Caco-2 (cell line): ENCODE measurements around the gene ASH1L. TPM values are rescaled to one million over a fixed set of nuclear protein-coding genes. Genes with fewer than 3 reads are reported as not detected.
"Not testable (repeated sequence)": the region's sequence is repeated elsewhere in the genome, so short reads cannot be mapped to it uniquely, and the experiment has no call there.

Experiments
- BruUV-seq: library from RNA; stranded (reverse); fragments of 400-500 nt; replicated peaks from 2 replicates; lab custom pipeline; 2021; lab: Mats Ljungman, UMichigan
- CTCF ChIA-PET: fragments of 300-600 bp; sonication (Branson Sonifier 250); formaldehyde crosslinking; loops from one replicate; lab custom pipeline; 2022; ENCODE audit warnings: antibody characterized with exemption; lab: Charles Lee
- POLR2A ChIA-PET: fragments of 300-600 bp; sonication (Branson Sonifier 250); formaldehyde crosslinking; loops from one replicate; lab custom pipeline; 2022; ENCODE audit warnings: antibody characterized with exemption; lab: Charles Lee
- DNase-seq, 2 experiments: peaks; one replicate each; pipeline versions ENCODE4 v3.0.0 to v3.0.0-alpha.2; 2020 to 2022
- H3K27me3 ChIP-seq: replicated peaks from 2 replicates; pipeline ENCODE4 v1.6.0; 2011; ENCODE audit warnings: low read length; ENCODE audit not compliant: control insufficient read depth, insufficient read depth
- H3K36me3 ChIP-seq: 2 replicates; pipeline ENCODE4 v1.5.1; 2011; ENCODE audit warnings: low read length; ENCODE audit not compliant: control insufficient read depth, insufficient read depth
- H3K4me1 ChIP-seq: fragments of 250-450 bp; sonication (Bioruptor Pico); 2 replicates; pipeline ENCODE4 v1.5.1; 2020; ENCODE audit warnings: mild to moderate bottlenecking
- H3K4me3 ChIP-seq: 2 replicates; pipeline ENCODE4 v1.5.1; 2011; ENCODE audit warnings: low read depth, mild to moderate bottlenecking, control low read depth, low read length
- H3K9me3 ChIP-seq: fragments of 250-450 bp; sonication (Bioruptor Pico); 2 replicates; pipeline ENCODE4 v1.5.1; 2020; ENCODE audit warnings: mild to moderate bottlenecking, moderate library complexity
- H3K27ac Mint-ChIP-seq: one replicate; pipeline ENCODE4 v1.8.0; 2022; ENCODE audit warnings: mixed read lengths; ENCODE audit not compliant: unreplicated experiment
- H3K27me3 Mint-ChIP-seq: one replicate; pipeline ENCODE4 v1.8.0; 2022; ENCODE audit warnings: mixed read lengths; ENCODE audit not compliant: insufficient read depth, unreplicated experiment
- H3K36me3 Mint-ChIP-seq: one replicate; pipeline ENCODE4 v1.8.0; 2022; ENCODE audit warnings: mild to moderate bottlenecking, mixed read lengths; ENCODE audit not compliant: insufficient read depth, unreplicated experiment
- H3K4me1 Mint-ChIP-seq: one replicate; pipeline ENCODE4 v1.8.0; 2022; ENCODE audit warnings: low read depth, mixed read lengths; ENCODE audit not compliant: unreplicated experiment
- H3K4me3 Mint-ChIP-seq: one replicate; pipeline ENCODE4 v1.8.0; 2022; ENCODE audit warnings: mild to moderate bottlenecking, moderate library complexity, mixed read lengths; ENCODE audit not compliant: unreplicated experiment
- H3K9me3 Mint-ChIP-seq: one replicate; pipeline ENCODE4 v1.8.0; 2022; ENCODE audit warnings: mixed read lengths; ENCODE audit not compliant: unreplicated experiment
- CTCF ChIP-seq, 2 experiments: fragments of 200-600 bp in 1 of 2; IDR thresholded peaks; 1 replicate in 1 of 2; 2 replicates in 1 of 2; pipeline versions ENCODE4 v1.5.1 to v1.8.0; 2011 to 2022; ENCODE audit warnings: antibody characterized with exemption in 1 of 2, control low read depth in 1 of 2, inconsistent platforms in 1 of 2, low read depth in 1 of 2, low read length in 1 of 2, mild to moderate bottlenecking in 1 of 2, moderate library complexity in 1 of 2; ENCODE audit not compliant: insufficient read depth in 1 of 2, severe bottlenecking in 1 of 2, unreplicated experiment in 1 of 2
- intact Hi-C: fragments of 100-400 bp; cut with micrococcal nuclease; formaldehyde crosslinking; loops from one replicate; pipeline ENCODE4 v1.10.0; 2022; ENCODE audit not compliant: unreplicated experiment
- total RNA-seq: library from RNA; stranded (reverse); gene quantifications from 2 replicates; pipeline ENCODE4 v1.2.3, GENCODE V29; 2022

The ASH1L gene
- total RNA-seq, 1 experiment from 2014 or later = 39.4 TPM

GRCh38 chr1:155293086-155293749 lies 269.4 kb downstream of the ASH1L start:
- no peaks in the 10 kb centered on the region for H3K36me3 ChIP-seq
- no peak for DNase-seq
- no peak for TF ChIP-seq CTCF (IDR thresholded peaks at IDR 0.05; ENCODE audit: insufficient read depth in 1 of 2, low read depth in 1 of 2, low read length in 1 of 2, severe bottlenecking in 1 of 2, unreplicated experiment in 1 of 2)
- H3K27ac Mint-ChIP-seq = no peak overlapping the region
- H3K4me1 Mint-ChIP-seq = no peaks in the 10 kb centered on the region
- H3K27me3 Mint-ChIP-seq = no peaks in the 10 kb centered on the region
- H3K27me3 ChIP-seq = no peaks in the 10 kb centered on the region
- H3K4me3 ChIP-seq = no peak overlapping the region
- ChIA-PET POLR2A (no interaction called here), CTCF (interaction anchor here (0.6 to 1.4 kb wide), 2 partner anchors 86 to 1826 kb away, joined by 3 read pairs; no protein-coding TSS in a partner anchor)
- H3K4me1 ChIP-seq = no peaks in the 10 kb centered on the region
- intact Hi-C loops = no loop called here
- no peaks in the 10 kb centered on the region for H3K9me3 ChIP-seq
- no peak overlapping the region for H3K4me3 Mint-ChIP-seq
- no peaks in the 10 kb centered on the region for H3K9me3 Mint-ChIP-seq
- BruUV-seq = no TSS peak
- peaks cover 4% of the 10 kb centered on the region for H3K36me3 Mint-ChIP-seq

GRCh38 chr1:155291006-155291405 lies 271.6 kb downstream of the ASH1L start:
- H3K36me3 Mint-ChIP-seq, BruUV-seq, intact Hi-C loops, H3K36me3 ChIP-seq, H3K9me3 ChIP-seq, H3K4me3 ChIP-seq, H3K27ac Mint-ChIP-seq, CTCF ChIA-PET, DNase-seq, H3K4me1 Mint-ChIP-seq, H3K27me3 Mint-ChIP-seq, H3K9me3 Mint-ChIP-seq, H3K4me1 ChIP-seq, POLR2A ChIA-PET, H3K4me3 Mint-ChIP-seq, H3K27me3 ChIP-seq: not testable (repeated sequence)

- no TSS peak for BruUV-seq
- H3K9me3 ChIP-seq = no peaks in the 10 kb centered on the region
- H3K4me3 Mint-ChIP-seq = no peak overlapping the region
- H3K36me3 ChIP-seq = no peaks in the 10 kb centered on the region
- DNase-seq = no peak
- intact Hi-C loops = no loop called here
- H3K36me3 Mint-ChIP-seq = peaks cover 4% of the 10 kb centered on the region
- H3K4me1 ChIP-seq = peaks cover 4% of the 10 kb centered on the region; the same call in 1 of the 2 replicates
- H3K4me1 Mint-ChIP-seq = no peaks in the 10 kb centered on the region
- H3K4me3 ChIP-seq = no peak overlapping the region
- H3K27me3 Mint-ChIP-seq = no peaks in the 10 kb centered on the region
- H3K27me3 ChIP-seq = no peaks in the 10 kb centered on the region
- ChIA-PET CTCF (interaction anchor here (0.7 kb wide), 1 partner anchor 272 kb away, joined by 3 read pairs; no protein-coding TSS in a partner anchor), POLR2A (interaction anchor here (0.7 kb wide), 1 partner anchor 579 kb away, joined by 6 read pairs; no protein-coding TSS in a partner anchor)
- H3K9me3 Mint-ChIP-seq = no peaks in the 10 kb centered on the region
- TF ChIP-seq CTCF (IDR thresholded peaks at IDR 0.05; ENCODE audit: insufficient read depth in 1 of 2, low read depth in 1 of 2, low read length in 1 of 2, severe bottlenecking in 1 of 2, unreplicated experiment in 1 of 2) = no peak
- H3K27ac Mint-ChIP-seq = no peak overlapping the region
Observed at GRCh38 chr1:155287987-155288543, 274.5 kb downstream of the ASH1L start.
